ENCODE results near the gene GRB2. TPM values are rescaled to one million over a fixed set of nuclear protein-coding genes. Genes with fewer than 3 reads are reported as not detected.

The GRB2 gene
- total RNA-seq, 1 donor from 2014 or later: 61.8 TPM

- Mint-ChIP-seq H3K36me3 (peaks cover 2% of the 10 kb centered on the region), H3K27ac (peak overlapping the region; percentile 70), H3K4me3 (no peak overlapping the region), H3K4me1 (peaks cover 12% of the 10 kb centered on the region), H3K9me3 (no peaks in the 10 kb centered on the region), H3K27me3 (ENCODE audit: low read depth) (no peaks in the 10 kb centered on the region)
- DNase-seq (ENCODE audit: low spot score in 2 of 2, unreplicated experiment in 2 of 2): no peak
- TF ChIP-seq, protein P1, sequence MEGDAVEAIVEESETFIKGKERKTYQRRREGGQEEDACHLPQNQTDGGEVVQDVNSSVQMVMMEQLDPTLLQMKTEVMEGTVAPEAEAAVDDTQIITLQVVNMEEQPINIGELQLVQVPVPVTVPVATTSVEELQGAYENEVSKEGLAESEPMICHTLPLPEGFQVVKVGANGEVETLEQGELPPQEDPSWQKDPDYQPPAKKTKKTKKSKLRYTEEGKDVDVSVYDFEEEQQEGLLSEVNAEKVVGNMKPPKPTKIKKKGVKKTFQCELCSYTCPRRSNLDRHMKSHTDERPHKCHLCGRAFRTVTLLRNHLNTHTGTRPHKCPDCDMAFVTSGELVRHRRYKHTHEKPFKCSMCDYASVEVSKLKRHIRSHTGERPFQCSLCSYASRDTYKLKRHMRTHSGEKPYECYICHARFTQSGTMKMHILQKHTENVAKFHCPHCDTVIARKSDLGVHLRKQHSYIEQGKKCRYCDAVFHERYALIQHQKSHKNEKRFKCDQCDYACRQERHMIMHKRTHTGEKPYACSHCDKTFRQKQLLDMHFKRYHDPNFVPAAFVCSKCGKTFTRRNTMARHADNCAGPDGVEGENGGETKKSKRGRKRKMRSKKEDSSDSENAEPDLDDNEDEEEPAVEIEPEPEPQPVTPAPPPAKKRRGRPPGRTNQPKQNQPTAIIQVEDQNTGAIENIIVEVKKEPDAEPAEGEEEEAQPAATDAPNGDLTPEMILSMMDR (IDR thresholded peaks at IDR 0.05; ENCODE audit: unreplicated experiment): no peak
These were observed 67.1 kb downstream of the GRB2 start for GRCh38 chr17:75338335-75338734.

GRCh38 chr17:75335315-75335714 lies 70.2 kb downstream of the GRB2 start:
- H3K9me3 Mint-ChIP-seq: no peaks in the 10 kb centered on the region
- peaks cover 12% of the 10 kb centered on the region for H3K4me1 Mint-ChIP-seq
- H3K36me3 Mint-ChIP-seq: no peaks in the 10 kb centered on the region
- H3K4me3 Mint-ChIP-seq: no peak overlapping the region
- DNase-seq (ENCODE audit: low spot score in 2 of 2, unreplicated experiment in 2 of 2): no peak
- no peaks in the 10 kb centered on the region for H3K27me3 Mint-ChIP-seq (ENCODE audit: low read depth)
- TF ChIP-seq, protein P1 (IDR thresholded peaks at IDR 0.05; ENCODE audit: unreplicated experiment): no peak
- no peak overlapping the region for H3K27ac Mint-ChIP-seq

- Mint-ChIP-seq H3K4me1 (peaks cover 12% of the 10 kb centered on the region), H3K36me3 (no peaks in the 10 kb centered on the region), H3K27me3 (ENCODE audit: low read depth) (no peaks in the 10 kb centered on the region), H3K4me3 (no peak overlapping the region), H3K27ac (no peak overlapping the region), H3K9me3 (no peaks in the 10 kb centered on the region)
- TF ChIP-seq, protein P1 (IDR thresholded peaks at IDR 0.05; ENCODE audit: unreplicated experiment): no peak
- DNase-seq (ENCODE audit: low spot score in 2 of 2, unreplicated experiment in 2 of 2): no peak
These were observed 70.8 kb downstream of the GRB2 start for GRCh38 chr17:75334723-75335122.

DNA sequence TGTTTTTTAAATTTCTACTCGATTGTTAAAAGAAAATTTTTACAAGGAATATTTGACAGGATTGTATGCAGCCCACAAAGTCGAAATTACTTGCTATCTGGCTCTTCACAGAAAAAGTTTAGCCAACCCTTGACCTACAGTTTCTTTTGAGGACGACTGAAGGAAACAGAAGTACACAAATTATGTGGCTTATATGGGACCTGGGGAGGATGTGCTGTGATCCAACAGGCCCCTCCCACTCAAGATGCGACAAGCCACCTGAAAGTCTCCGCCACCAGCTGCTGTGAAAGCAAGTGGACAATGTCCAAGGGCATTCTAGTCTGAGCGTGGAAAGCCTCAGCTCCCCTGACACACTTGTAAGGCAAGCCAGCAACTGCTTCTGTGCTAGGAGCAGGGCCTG lies 73.8 kb downstream of the GRB2 start:
- peaks cover 3% of the 10 kb centered on the region for H3K36me3 Mint-ChIP-seq
- no peaks in the 10 kb centered on the region for H3K27me3 Mint-ChIP-seq (ENCODE audit: low read depth)
- no peaks in the 10 kb centered on the region for H3K9me3 Mint-ChIP-seq
- TF ChIP-seq, protein P1 (IDR thresholded peaks at IDR 0.05; ENCODE audit: unreplicated experiment): no peak
- H3K4me1 Mint-ChIP-seq: peaks cover 5% of the 10 kb centered on the region
- no peak overlapping the region for H3K27ac Mint-ChIP-seq
- no peak for DNase-seq (ENCODE audit: low spot score in 2 of 2, unreplicated experiment in 2 of 2)
- no peak overlapping the region for H3K4me3 Mint-ChIP-seq

DNA sequence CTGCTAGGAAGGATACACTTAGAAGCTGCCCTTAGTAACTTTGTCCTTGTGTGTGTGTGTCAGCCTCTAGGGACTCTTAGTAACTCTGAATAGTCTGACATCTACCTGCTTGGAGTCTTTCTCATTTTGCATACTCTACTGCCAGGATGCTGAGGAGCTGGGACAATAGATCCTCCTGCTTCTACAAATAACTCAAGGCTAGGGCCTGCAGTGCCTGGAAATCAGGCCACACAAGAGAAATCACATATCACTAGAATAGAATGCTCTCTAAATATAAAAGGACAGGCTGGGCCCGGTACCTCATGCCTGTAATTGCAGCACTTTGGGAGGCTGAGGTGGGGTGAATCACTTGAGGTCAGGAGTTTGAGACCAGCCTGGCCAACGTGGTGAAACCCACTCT lies 77.7 kb downstream of the GRB2 start:
- H3K36me3 Mint-ChIP-seq: peaks cover 10% of the 10 kb centered on the region
- H3K4me3 Mint-ChIP-seq: no peak overlapping the region
- H3K4me1 Mint-ChIP-seq: no peaks in the 10 kb centered on the region
- TF ChIP-seq, protein P1 (IDR thresholded peaks at IDR 0.05; ENCODE audit: unreplicated experiment): no peak
- no peaks in the 10 kb centered on the region for H3K9me3 Mint-ChIP-seq
- H3K27ac Mint-ChIP-seq: no peak overlapping the region
- H3K27me3 Mint-ChIP-seq (ENCODE audit: low read depth): no peaks in the 10 kb centered on the region
- no peak for DNase-seq (ENCODE audit: low spot score in 2 of 2, unreplicated experiment in 2 of 2)

Data from mesothelial cell of epicardium (in vitro differentiated cells).